Activated T-helper 17 cell treated with anti-CD3 and anti-CD28 coated beads, Interleukin-2, amount 50 U/mL, for 72 hours (primary cell): ENCODE data around the gene ZNF804B. TPM values are rescaled to one million over a fixed set of nuclear protein-coding genes. Genes with fewer than 3 reads are reported as not detected.

Source experiments
- ATAC-seq: fragments of 150-1000 bp; cut with Tn5 transposase; replicated peaks from 2 replicates; pipeline ENCODE4 v1.10.0; 2021; ENCODE audit warnings: mild to moderate bottlenecking, moderate library complexity
- H3K27ac Mint-ChIP-seq: one replicate; pipeline ENCODE4 v1.8.0; 2022; ENCODE audit warnings: mixed read lengths
- H3K27me3 Mint-ChIP-seq: one replicate; pipeline ENCODE4 v1.8.0; 2022; ENCODE audit warnings: mixed read lengths
- H3K36me3 Mint-ChIP-seq: one replicate; pipeline ENCODE4 v1.8.0; 2022; ENCODE audit warnings: low read depth, mild to moderate bottlenecking, mixed read lengths
- H3K4me1 Mint-ChIP-seq: one replicate; pipeline ENCODE4 v1.8.0; 2022; ENCODE audit warnings: mixed read lengths
- H3K4me3 Mint-ChIP-seq: one replicate; pipeline ENCODE4 v1.8.0; 2022; ENCODE audit warnings: mild to moderate bottlenecking, mixed read lengths
- H3K9me3 Mint-ChIP-seq: one replicate; pipeline ENCODE4 v1.8.0; 2022; ENCODE audit warnings: mixed read lengths
- total RNA-seq, 2 donors: library from RNA; stranded (reverse); gene quantifications; one replicate each; pipeline ENCODE4 v1.2.3, GENCODE V29; 2022

The ZNF804B gene
- total RNA-seq, 2 donors from 2014 or later: not detected

DNA sequence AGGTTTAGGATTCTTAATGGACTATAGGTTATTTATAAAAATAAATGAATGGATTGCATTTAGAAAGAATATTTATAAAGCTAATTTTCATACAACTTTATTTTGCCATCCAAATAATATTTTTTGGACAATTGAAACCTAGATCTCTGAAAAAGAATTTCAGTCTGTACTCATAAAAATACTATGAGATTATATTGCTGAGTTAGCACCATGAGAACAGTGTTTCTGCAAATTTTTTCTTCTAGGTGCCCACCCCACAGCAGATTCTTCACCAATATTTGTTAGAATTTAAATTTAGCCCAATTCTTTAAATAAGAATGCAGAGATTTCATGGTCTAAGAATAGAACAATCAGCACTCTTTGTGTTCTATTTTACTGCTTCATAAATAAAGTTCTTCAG lies 121.6 kb downstream of the ZNF804B start:
- H3K27me3 Mint-ChIP-seq: no peaks in the 10 kb centered on the region
- H3K4me3 Mint-ChIP-seq: no peak overlapping the region
- H3K27ac Mint-ChIP-seq: no peak overlapping the region
- no peaks in the 10 kb centered on the region for H3K36me3 Mint-ChIP-seq
- H3K9me3 Mint-ChIP-seq: no peaks in the 10 kb centered on the region
- no peaks in the 10 kb centered on the region for H3K4me1 Mint-ChIP-seq
- no peak for ATAC-seq

DNA sequence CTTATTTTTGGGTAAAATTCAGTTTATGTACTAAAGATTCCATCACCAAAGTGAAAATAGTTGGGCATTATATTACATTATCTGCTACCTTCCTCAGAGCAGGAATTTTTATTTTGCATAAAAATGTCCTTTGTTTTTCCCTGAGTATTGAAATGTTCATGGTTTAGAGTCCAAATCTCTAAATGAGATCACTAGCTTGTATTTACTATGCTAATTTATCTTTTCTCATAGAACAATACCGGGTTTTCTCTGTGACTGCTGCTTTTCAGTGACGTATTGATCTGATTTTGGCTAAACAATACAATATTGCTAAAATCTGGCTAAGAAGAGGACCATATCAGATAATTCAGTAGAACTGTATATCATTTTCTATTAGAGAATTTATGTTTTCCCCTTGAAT lies 125.6 kb downstream of the ZNF804B start:
- Mint-ChIP-seq H3K4me3 (no peak overlapping the region), H3K4me1 (no peaks in the 10 kb centered on the region), H3K9me3 (peaks cover 3% of the 10 kb centered on the region), H3K27ac (no peak overlapping the region), H3K36me3 (no peaks in the 10 kb centered on the region), H3K27me3 (no peaks in the 10 kb centered on the region)
- no peak for ATAC-seq

DNA sequence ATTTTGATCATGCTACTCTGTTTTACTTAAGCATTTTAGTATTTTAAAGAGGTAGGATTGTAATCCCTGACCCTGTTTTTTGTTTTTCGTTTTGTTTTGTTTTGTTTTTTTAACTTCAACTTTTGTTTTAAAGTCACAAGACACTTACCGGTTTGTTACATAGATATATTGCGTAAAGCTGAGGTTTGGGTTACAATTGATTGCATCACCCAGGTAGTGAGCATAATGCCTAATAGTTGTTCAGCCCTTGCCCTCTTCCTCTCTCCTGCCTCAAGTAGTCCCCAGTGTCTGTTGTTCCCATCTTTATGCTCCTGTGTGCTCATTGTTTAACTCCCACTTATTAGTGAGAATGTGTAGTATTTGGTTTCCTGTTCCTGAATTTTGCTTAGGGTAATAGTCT lies 129.2 kb downstream of the ZNF804B start:
- peaks cover 3% of the 10 kb centered on the region for H3K9me3 Mint-ChIP-seq
- no peak overlapping the region for H3K4me3 Mint-ChIP-seq
- no peaks in the 10 kb centered on the region for H3K4me1 Mint-ChIP-seq
- no peaks in the 10 kb centered on the region for H3K36me3 Mint-ChIP-seq
- no peak for ATAC-seq
- H3K27me3 Mint-ChIP-seq: no peaks in the 10 kb centered on the region
- H3K27ac Mint-ChIP-seq: no peak overlapping the region

DNA sequence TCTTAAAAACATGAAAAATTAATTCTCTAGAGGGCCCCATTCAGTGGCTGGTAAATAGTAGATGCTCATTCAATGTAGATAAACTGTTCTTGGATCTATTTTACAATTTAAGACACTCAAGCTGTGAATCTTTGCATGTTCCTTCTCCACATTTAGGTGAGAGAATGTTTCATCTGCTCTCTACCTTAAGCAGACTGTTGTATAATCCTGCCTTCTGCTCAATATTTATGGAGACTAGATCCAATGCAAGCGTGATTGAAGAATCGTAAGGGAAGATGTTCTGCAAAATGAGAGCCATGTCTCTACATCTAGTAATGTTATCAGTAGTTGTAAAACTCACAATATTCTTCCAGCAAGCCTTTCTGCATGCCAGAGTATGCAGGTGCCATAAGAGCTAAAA lies 151.0 kb downstream of the ZNF804B start:
- Mint-ChIP-seq H3K4me1 (no peaks in the 10 kb centered on the region), H3K36me3 (no peaks in the 10 kb centered on the region), H3K27ac (no peak overlapping the region), H3K4me3 (no peak overlapping the region), H3K9me3 (no peaks in the 10 kb centered on the region), H3K27me3 (no peaks in the 10 kb centered on the region)
- no peak for ATAC-seq

DNA sequence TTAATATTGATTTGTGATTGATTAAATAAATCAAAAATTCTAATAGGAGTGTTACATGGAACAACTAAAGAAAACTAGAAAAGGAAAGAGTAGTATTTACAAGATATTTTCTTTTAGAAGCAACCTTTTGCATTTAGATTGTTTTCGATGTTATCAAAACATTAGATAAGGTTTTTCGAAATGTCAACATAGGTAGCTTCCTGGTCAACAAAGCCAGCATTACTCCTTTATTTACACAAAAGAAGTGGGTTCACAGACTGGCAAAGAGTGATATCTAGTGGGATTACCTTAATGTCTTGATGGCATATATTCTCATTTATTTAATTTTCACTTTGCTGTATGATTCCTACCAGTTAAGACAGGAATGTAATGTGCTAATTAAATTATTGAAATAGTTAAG lies 153.4 kb downstream of the ZNF804B start:
- no peak for ATAC-seq
- no peaks in the 10 kb centered on the region for H3K27me3 Mint-ChIP-seq

DNA sequence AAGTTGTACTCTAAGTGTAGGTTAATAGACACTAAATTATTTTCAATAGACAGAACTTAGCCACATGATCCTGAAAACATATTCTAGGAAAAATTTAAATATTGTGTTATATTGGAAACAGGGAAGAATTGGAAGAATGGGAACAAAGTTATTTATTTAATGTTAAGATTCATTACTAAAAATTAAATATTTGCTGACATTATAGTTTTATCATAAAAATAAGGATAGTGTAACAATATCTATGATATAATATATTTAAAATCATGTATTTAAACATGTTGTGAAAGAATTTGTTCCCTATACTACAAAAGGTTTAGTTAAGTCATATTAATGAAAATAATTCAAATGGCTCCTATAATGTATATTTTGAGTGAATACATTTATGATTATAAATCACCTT lies 156.1 kb downstream of the ZNF804B start:
- Mint-ChIP-seq H3K27me3 (no peaks in the 10 kb centered on the region), H3K4me3 (no peak overlapping the region), H3K27ac (no peak overlapping the region), H3K9me3 (no peaks in the 10 kb centered on the region), H3K36me3 (no peaks in the 10 kb centered on the region), H3K4me1 (no peaks in the 10 kb centered on the region)
- no peak for ATAC-seq

More for the DNA sequence above, 153.4 kb downstream of the ZNF804B start:
- no peaks in the 10 kb centered on the region for H3K36me3 Mint-ChIP-seq
- H3K4me1 Mint-ChIP-seq: no peaks in the 10 kb centered on the region
- no peak overlapping the region for H3K4me3 Mint-ChIP-seq
- H3K9me3 Mint-ChIP-seq: no peaks in the 10 kb centered on the region
- no peak overlapping the region for H3K27ac Mint-ChIP-seq

DNA sequence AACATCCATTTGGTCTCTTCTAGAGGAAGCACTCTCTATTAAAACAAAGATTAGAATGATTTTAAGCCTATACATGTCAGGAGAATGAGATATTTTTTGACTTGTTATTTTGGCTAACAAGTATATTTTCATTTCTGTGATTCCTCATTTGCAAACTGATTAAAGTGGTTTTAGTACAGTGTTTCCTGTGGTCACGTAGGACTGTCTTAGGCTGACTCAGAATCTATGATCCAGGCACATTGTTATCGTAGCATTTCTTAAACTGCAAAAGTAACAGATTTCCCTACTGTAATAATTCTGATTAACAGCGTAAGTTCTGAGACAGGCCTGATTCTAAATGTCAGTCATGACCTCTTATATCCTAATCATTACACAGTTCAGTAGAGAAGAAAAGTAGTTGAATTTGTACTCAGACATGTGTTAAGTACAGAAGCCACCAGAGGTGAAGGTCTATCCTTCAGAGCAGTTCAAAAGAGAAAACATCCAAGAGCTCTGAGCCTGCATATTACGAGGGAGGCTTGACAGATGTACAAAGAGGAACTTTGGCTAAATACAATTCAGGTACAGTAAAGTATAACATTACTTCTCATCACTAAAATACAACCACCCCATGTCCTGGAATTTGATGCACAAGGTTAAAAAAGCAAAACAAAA lies 160.1 kb downstream of the ZNF804B start:
- Mint-ChIP-seq H3K27me3 (no peaks in the 10 kb centered on the region), H3K36me3 (no peaks in the 10 kb centered on the region), H3K9me3 (peaks cover 3% of the 10 kb centered on the region), H3K4me3 (no peak overlapping the region), H3K4me1 (no peaks in the 10 kb centered on the region), H3K27ac (no peak overlapping the region)
- ATAC-seq: no peak

DNA sequence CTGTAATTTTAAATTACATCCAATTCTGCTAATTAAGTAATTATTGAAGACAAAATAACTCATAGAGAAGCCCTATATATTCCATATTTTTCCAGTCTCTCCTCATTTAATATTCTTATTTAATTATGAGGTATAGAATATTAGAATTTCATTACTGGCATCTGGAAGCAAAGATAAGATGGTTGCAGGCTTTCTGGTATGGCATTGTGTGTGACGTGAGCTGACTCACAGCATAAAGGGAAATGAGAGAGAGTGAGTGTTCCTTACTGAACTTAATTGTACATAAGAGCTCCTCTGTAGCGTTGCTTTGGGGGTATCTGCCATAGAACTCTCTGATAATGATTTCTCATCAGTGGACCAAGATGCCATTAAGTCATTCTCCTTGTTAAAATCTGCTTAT lies 163.4 kb downstream of the ZNF804B start:
- Mint-ChIP-seq H3K4me3 (no peak overlapping the region), H3K36me3 (no peaks in the 10 kb centered on the region), H3K27ac (no peak overlapping the region), H3K9me3 (peaks cover 7% of the 10 kb centered on the region), H3K27me3 (no peaks in the 10 kb centered on the region), H3K4me1 (no peaks in the 10 kb centered on the region)
- ATAC-seq: no peak

DNA sequence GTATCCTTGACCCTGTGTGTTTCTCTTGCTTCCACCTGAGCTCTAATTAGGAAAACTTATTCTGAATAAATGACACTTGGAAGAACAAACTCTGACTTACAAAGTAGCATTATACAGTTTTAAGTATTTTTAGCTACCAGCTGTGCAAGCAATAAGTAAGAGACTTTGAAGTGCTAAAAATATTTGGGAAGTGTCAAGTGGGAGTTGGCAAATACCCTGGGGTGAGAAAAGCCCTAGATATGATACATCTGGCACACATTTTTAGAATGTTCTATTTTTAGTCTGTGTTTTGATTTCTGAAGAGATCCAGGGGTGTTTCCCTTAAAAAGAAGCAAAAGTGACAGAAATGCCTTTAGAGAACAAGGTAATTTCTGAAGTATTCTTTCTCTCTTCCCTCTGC lies 168.8 kb downstream of the ZNF804B start:
- Mint-ChIP-seq H3K9me3 (peaks cover 7% of the 10 kb centered on the region), H3K27me3 (no peaks in the 10 kb centered on the region)

DNA sequence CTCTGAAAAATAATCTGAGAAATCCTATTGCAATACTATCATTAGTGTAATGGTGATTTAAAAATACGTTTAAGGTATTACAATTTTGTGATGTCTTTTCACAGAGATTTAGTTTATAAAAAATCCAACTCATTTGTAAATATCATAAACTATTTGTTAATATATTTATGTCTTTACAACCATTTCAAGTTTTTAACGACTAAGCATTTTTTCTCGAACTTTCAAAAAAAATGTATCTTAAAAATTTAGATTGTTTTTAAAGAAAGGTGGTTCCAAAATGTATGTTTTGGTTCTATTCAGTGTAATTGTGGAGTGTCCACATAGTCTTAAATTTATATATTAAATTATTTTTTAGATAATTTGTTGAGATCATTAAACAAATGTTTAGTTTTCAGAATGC lies 170.2 kb downstream of the ZNF804B start:
- no peaks in the 10 kb centered on the region for H3K4me1 Mint-ChIP-seq
- H3K9me3 Mint-ChIP-seq: peaks cover 4% of the 10 kb centered on the region
- no peak for ATAC-seq
- no peaks in the 10 kb centered on the region for H3K27me3 Mint-ChIP-seq
- no peak overlapping the region for H3K27ac Mint-ChIP-seq
- no peak overlapping the region for H3K4me3 Mint-ChIP-seq
- H3K36me3 Mint-ChIP-seq: no peaks in the 10 kb centered on the region

More for the DNA sequence above, 168.8 kb downstream of the ZNF804B start:
- H3K4me1 Mint-ChIP-seq: no peaks in the 10 kb centered on the region
- H3K27ac Mint-ChIP-seq: no peak overlapping the region
- no peaks in the 10 kb centered on the region for H3K36me3 Mint-ChIP-seq
- no peak for ATAC-seq
- no peak overlapping the region for H3K4me3 Mint-ChIP-seq

DNA sequence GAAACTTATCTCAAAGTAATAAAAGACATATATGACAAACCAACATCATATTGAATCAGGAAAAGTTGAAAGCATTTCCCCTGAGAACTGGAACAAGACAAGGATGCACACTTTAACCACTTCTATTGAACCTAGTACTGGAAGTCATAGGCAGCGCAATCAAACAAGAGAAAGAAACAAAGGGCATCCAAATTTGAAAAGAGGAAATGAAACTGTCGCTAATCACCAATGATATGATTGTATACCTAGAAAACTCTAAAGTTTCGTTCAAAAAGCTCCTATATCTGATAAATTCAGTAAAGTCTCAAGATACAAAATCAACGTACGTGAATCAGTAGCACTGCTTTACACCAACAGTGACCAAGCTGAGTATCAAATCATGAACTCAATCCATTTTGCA lies 173.8 kb downstream of the ZNF804B start:
- ATAC-seq: no peak
- Mint-ChIP-seq H3K27me3 (no peaks in the 10 kb centered on the region), H3K4me3 (no peak overlapping the region), H3K36me3 (no peaks in the 10 kb centered on the region), H3K4me1 (no peaks in the 10 kb centered on the region), H3K27ac (no peak overlapping the region), H3K9me3 (no peaks in the 10 kb centered on the region)

DNA sequence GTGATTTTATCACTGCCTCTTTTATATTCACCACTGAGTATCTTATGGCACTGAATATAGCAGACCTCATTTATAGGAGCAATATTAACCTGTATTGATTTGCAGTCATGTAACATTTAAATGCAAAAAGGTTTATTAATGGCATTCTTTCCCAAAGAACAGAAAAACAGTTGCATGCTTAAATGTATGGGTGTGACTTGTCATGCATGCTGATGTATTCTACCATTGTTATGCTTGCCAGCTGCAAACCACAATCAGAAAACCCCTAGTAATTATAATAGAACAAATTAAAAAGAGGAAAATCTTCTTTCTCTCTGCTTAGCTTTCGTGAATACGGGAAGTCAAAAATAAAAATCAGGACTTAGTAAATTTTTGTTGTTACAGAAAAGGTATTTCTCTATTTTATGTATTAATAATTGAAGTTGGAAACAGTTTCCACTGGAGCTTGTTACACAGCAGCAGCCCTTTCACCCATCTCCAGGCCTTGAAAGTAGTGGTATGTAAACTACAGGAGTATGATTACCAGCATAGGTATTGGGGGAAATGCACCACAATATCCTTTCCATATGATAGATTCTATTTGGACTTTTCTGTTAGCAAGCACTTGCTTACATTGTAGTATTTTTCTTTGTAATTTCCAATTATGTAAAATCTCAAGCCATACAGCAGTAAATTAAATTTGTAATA lies 183.5 kb downstream of the ZNF804B start:
- ATAC-seq: no peak
- H3K36me3 Mint-ChIP-seq: no peaks in the 10 kb centered on the region
- H3K4me3 Mint-ChIP-seq: no peak overlapping the region
- no peaks in the 10 kb centered on the region for H3K4me1 Mint-ChIP-seq
- H3K9me3 Mint-ChIP-seq: no peaks in the 10 kb centered on the region
- no peaks in the 10 kb centered on the region for H3K27me3 Mint-ChIP-seq
- H3K27ac Mint-ChIP-seq: no peak overlapping the region

DNA sequence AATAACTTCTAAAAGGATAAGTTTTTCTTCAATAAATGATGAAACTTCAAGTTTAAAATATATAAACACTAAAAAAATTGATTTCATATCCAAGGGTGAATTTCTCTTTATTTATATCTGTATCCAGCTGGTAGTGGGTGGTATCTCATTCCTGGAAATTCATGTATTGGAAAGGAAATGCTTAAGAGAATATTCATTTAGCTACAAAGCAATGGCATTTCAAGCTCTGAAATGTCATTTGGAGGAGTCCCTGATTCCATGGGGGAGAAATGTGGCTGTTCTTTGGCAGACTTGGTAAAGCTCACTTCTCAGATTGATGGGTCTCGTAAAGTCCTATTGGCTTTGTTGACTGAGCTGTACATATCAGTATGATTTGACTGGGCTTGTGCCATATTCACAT lies 192.3 kb downstream of the ZNF804B start:
- Mint-ChIP-seq H3K4me1 (no peaks in the 10 kb centered on the region), H3K27me3 (no peaks in the 10 kb centered on the region), H3K36me3 (no peaks in the 10 kb centered on the region), H3K27ac (no peak overlapping the region), H3K9me3 (no peaks in the 10 kb centered on the region), H3K4me3 (no peak overlapping the region)
- ATAC-seq: no peak

DNA sequence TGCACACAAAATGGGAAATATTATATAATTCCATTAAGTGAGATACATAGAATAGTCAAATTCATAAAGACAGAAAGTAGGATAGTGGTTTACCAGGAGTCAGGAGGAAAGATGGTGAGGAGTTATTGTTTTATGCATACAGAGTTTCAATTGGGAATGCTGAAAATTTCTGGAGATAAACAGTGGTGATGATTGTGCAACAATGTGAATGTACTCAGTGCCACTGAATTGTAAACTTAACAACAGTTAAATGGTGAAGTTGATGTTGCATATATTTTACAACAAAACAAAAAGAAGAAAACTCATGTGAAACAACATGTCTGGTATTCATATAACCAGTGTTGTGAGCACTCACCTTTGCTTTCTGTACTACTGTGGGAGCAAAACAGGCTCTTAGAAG lies 204.9 kb downstream of the ZNF804B start:
- H3K27ac Mint-ChIP-seq: no peak overlapping the region
- no peak overlapping the region for H3K4me3 Mint-ChIP-seq
- no peaks in the 10 kb centered on the region for H3K4me1 Mint-ChIP-seq
- ATAC-seq: no peak
- H3K27me3 Mint-ChIP-seq: no peaks in the 10 kb centered on the region
- peaks cover 4% of the 10 kb centered on the region for H3K9me3 Mint-ChIP-seq
- no peaks in the 10 kb centered on the region for H3K36me3 Mint-ChIP-seq

DNA sequence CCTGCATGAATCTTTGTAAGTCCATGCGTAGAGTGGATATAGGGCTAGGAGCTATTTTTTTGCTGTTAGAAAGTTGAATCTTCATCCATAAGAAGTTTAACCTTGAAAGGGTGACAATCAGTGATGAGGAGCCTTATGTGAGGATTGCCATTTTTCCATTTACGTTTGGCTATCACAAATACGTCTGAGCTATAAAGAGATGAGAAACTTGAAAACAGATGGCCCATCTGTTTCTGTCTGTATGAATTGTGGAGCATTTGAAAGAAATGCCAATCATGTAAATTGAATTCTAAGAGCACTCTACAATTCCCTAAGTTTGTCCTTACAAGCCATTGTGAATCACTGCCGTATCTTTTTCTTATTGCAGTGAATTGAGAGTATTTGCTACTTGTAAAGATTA lies 205.9 kb downstream of the ZNF804B start:
- Mint-ChIP-seq H3K4me1 (no peaks in the 10 kb centered on the region), H3K9me3 (peaks cover 4% of the 10 kb centered on the region), H3K27me3 (no peaks in the 10 kb centered on the region), H3K4me3 (no peak overlapping the region), H3K27ac (no peak overlapping the region), H3K36me3 (no peaks in the 10 kb centered on the region)
- ATAC-seq: no peak
